WTC11 (cell line): ENCODE measurements around the gene POLD3. TPM values are rescaled to one million over a fixed set of nuclear protein-coding genes. Genes with fewer than 3 reads are reported as not detected.

Experiments
- ATAC-seq: fragments of 200-7000 bp; cut with Tn5 transposase; 2 replicates; pipeline ENCODE4 v1.10.0; 2021; ENCODE audit warnings: mild to moderate bottlenecking, moderate library complexity
- CTCF ChIA-PET: fragments of 300-600 bp; sonication (Branson Sonifier 250); formaldehyde crosslinking; loops from one replicate; lab custom pipeline; 2021; ENCODE audit warnings: antibody characterized with exemption; lab: Charles Lee
- POLR2A ChIA-PET: fragments of 350-600 bp; sonication (Branson Sonifier 250); formaldehyde crosslinking; loops from one replicate; lab custom pipeline; 2021; ENCODE audit warnings: antibody characterized with exemption; lab: Charles Lee
- DNase-seq: peaks from one replicate; pipeline ENCODE4 v3.0.0; 2021; ENCODE audit warnings: low spot score
- H3K27ac Mint-ChIP-seq: 2 replicates; pipeline ENCODE4 v1.8.0; 2021; ENCODE audit warnings: mixed read lengths
- H3K27me3 Mint-ChIP-seq: 2 replicates; pipeline ENCODE4 v1.8.0; 2021; ENCODE audit warnings: low read depth, mild to moderate bottlenecking, moderate library complexity, mixed read lengths
- H3K36me3 Mint-ChIP-seq: 2 replicates; pipeline ENCODE4 v1.8.0; 2021; ENCODE audit warnings: mixed read lengths
- H3K4me1 Mint-ChIP-seq: 2 replicates; pipeline ENCODE4 v1.8.0; 2022; ENCODE audit warnings: mixed read lengths
- H3K4me3 Mint-ChIP-seq: 2 replicates; pipeline ENCODE4 v1.8.0; 2021; ENCODE audit warnings: mild to moderate bottlenecking, moderate library complexity, mixed read lengths
- H3K9me3 Mint-ChIP-seq: 2 replicates; pipeline ENCODE4 v1.8.0; 2021; ENCODE audit warnings: mixed read lengths
- AFF4 ChIP-seq: sonication (generic); formaldehyde crosslinking; IDR thresholded peaks from 2 replicates; pipeline ENCODE4 v1.8.1; 2023; ENCODE audit warnings: mild to moderate bottlenecking, missing genetic modification reagents, borderline replicate concordance
- ESRRA ChIP-seq: sonication (generic); formaldehyde crosslinking; IDR thresholded peaks from 2 replicates; pipeline ENCODE4 v1.8.1; 2022; ENCODE audit warnings: mild to moderate bottlenecking, missing genetic modification reagents, borderline replicate concordance
- STAT6 ChIP-seq: sonication (generic); formaldehyde crosslinking; conservative IDR thresholded peaks from 2 replicates; pipeline ENCODE4 v1.8.1; 2023; ENCODE audit warnings: mild to moderate bottlenecking, low read depth, missing genetic modification reagents, moderate library complexity
- USF2 ChIP-seq: sonication (generic); formaldehyde crosslinking; IDR thresholded peaks from 2 replicates; pipeline ENCODE4 v1.8.1; 2023; ENCODE audit warnings: mild to moderate bottlenecking, missing genetic modification reagents, moderate library complexity
- ZNF138 ChIP-seq: sonication (generic); formaldehyde crosslinking; conservative IDR thresholded peaks from 2 replicates; pipeline ENCODE4 v1.8.1; 2022; ENCODE audit warnings: mild to moderate bottlenecking, moderate library complexity, missing genetic modification reagents
- ZNF232 ChIP-seq: sonication (generic); formaldehyde crosslinking; IDR thresholded peaks from 2 replicates; pipeline ENCODE4 v1.8.0; 2022; ENCODE audit warnings: mild to moderate bottlenecking, missing genetic modification reagents
- ZNF281 ChIP-seq: sonication (generic); formaldehyde crosslinking; IDR thresholded peaks from 2 replicates; pipeline ENCODE4 v1.8.0; 2023; ENCODE audit warnings: mild to moderate bottlenecking, missing genetic modification reagents
- total RNA-seq: library from RNA; stranded (reverse); gene quantifications from 3 replicates; pipeline ENCODE4 v1.2.3, GENCODE V29; 2021
- TF ChIP-seq, protein P1 (sequence below): fragments of 250-450 bp; sonication (Bioruptor Pico); IDR thresholded peaks from 2 replicates; pipeline ENCODE4 v1.8.0; 2021; ENCODE audit warnings: mild to moderate bottlenecking
- TF ChIP-seq, protein P2 (sequence below): fragments of 200-600 bp; IDR thresholded peaks from 2 replicates; pipeline ENCODE4 v1.8.0; 2022; ENCODE audit warnings: antibody characterized with exemption

The POLD3 gene
- total RNA-seq, 1 experiment from 2014 or later: 24.1 TPM

DNA sequence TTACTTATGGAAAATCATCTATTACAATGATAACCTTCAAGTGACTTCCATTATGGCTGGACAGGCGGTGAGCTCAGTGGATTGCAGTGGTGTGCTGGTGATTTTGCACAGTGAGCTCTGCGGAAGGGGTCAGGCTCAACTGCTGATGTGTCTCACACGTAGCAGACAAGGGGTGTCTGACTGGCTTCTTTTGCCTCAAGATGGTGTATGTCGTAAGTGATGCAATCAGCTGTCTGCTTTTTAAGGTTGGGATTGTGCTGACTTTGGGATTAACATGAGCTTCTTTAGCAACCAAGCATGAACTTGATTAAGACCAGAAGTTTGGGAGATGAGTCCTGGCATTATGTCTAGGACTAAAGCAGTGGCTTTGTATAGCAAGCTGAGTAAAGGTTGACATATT is 49.5 kb downstream of the POLD3 start:
- Mint-ChIP-seq H3K36me3 (peaks cover 29% of the 10 kb centered on the region), H3K27ac (no peak overlapping the region), H3K27me3 (no peaks in the 10 kb centered on the region), H3K9me3 (no peaks in the 10 kb centered on the region), H3K4me3 (no peak overlapping the region), H3K4me1 (0 out of 2 replicates have a peak, but pooled peaks cover 3% of the 10 kb centered on the region)
- TF ChIP-seq USF2 (CRISPR knock-in tag): no peak
- TF ChIP-seq ZNF138 (CRISPR knock-in tag): no peak
- TF ChIP-seq ZNF281 (CRISPR knock-in tag): no peak
- no peak for TF ChIP-seq ZNF232 (CRISPR knock-in tag)
- TF ChIP-seq, protein P1, sequence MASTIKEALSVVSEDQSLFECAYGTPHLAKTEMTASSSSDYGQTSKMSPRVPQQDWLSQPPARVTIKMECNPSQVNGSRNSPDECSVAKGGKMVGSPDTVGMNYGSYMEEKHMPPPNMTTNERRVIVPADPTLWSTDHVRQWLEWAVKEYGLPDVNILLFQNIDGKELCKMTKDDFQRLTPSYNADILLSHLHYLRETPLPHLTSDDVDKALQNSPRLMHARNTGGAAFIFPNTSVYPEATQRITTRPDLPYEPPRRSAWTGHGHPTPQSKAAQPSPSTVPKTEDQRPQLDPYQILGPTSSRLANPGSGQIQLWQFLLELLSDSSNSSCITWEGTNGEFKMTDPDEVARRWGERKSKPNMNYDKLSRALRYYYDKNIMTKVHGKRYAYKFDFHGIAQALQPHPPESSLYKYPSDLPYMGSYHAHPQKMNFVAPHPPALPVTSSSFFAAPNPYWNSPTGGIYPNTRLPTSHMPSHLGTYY (CRISPR knock-in tag): no peak
- TF ChIP-seq, protein P2, sequence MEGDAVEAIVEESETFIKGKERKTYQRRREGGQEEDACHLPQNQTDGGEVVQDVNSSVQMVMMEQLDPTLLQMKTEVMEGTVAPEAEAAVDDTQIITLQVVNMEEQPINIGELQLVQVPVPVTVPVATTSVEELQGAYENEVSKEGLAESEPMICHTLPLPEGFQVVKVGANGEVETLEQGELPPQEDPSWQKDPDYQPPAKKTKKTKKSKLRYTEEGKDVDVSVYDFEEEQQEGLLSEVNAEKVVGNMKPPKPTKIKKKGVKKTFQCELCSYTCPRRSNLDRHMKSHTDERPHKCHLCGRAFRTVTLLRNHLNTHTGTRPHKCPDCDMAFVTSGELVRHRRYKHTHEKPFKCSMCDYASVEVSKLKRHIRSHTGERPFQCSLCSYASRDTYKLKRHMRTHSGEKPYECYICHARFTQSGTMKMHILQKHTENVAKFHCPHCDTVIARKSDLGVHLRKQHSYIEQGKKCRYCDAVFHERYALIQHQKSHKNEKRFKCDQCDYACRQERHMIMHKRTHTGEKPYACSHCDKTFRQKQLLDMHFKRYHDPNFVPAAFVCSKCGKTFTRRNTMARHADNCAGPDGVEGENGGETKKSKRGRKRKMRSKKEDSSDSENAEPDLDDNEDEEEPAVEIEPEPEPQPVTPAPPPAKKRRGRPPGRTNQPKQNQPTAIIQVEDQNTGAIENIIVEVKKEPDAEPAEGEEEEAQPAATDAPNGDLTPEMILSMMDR: no peak
- DNase-seq (no peak), ATAC-seq (no peak)
- CTCF ChIA-PET: interaction anchor here (1.0 kb wide), 1 partner anchor 61 kb away, joined by 3 read pairs; no protein-coding TSS in a partner anchor
- POLR2A ChIA-PET: no interaction called here

GRCh38 chr11:74642912-74643311 is 50.5 kb downstream of the POLD3 start:
- no peak for ATAC-seq

More at GRCh38 chr11:74642912-74643311, 50.5 kb downstream of the POLD3 start:
- ChIA-PET CTCF (no interaction called here), POLR2A (no interaction called here)
- no peak for DNase-seq
- Mint-ChIP-seq H3K36me3 (peaks cover 21% of the 10 kb centered on the region), H3K4me3 (no peak overlapping the region), H3K9me3 (no peaks in the 10 kb centered on the region), H3K27ac (no peak overlapping the region), H3K4me1 (peaks cover 8% of the 10 kb centered on the region; the same call in 1 of the 2 replicates), H3K27me3 (no peaks in the 10 kb centered on the region)
- TF ChIP-seq AFF4 (CRISPR knock-in tag): no peak
- TF ChIP-seq ESRRA (CRISPR knock-in tag): no peak
- TF ChIP-seq STAT6 (CRISPR knock-in tag): no peak
